Esophagus squamous epithelium (tissue), 5 donors: Measurements from ENCODE around the gene DDX54. TPM values are rescaled to one million over a fixed set of nuclear protein-coding genes. Genes with fewer than 3 reads are reported as not detected.

Experiments
- DNase-seq: peaks from one replicate; lab custom pipeline; 2025; lab: John Stamatoyannopoulos, UW
- H3K27ac ChIP-seq, 4 donors: fragments of 200-600 bp; sonication (generic); one replicate each; pipeline ENCODE4 v1.5.1; 2016 to 2019; ENCODE audit warnings: mild to moderate bottlenecking in 1 of 4
- H3K27me3 ChIP-seq, 4 donors: fragments of 200-600 bp; sonication (generic); 1 replicate in 3 of 4; 2 replicates in 1 of 4; pipeline versions ENCODE4 v1.5.1 to v1.6.0; 2017 to 2021; ENCODE audit warnings: antibody characterized with exemption in 1 of 4
- H3K36me3 ChIP-seq, 3 donors: fragments of 200-600 bp; sonication (generic); one replicate each; pipeline ENCODE4 v1.5.1; 2016 to 2019
- H3K4me1 ChIP-seq, 3 donors: fragments of 200-600 bp; sonication (generic); one replicate each; pipeline ENCODE4 v1.5.1; 2017 to 2019
- H3K4me3 ChIP-seq, 4 donors: fragments of 200-600 bp; sonication (generic); 1 replicate in 3 of 4; 2 replicates in 1 of 4; pipeline ENCODE4 v1.5.1; 2016 to 2019; ENCODE audit warnings: mild to moderate bottlenecking in 2 of 4, moderate library complexity in 1 of 4
- H3K9me3 ChIP-seq, 3 donors: fragments of 200-600 bp; sonication (generic); one replicate each; pipeline ENCODE4 v1.5.1; 2016 to 2019
- POLR2A ChIP-seq, 4 donors: fragments of 450-650 bp; IDR thresholded peaks; one replicate each; pipeline ENCODE4 v1.6.1; 2017; ENCODE audit warnings: antibody characterized with exemption in 4 of 4, mild to moderate bottlenecking in 4 of 4, moderate library complexity in 3 of 4
- WGBS, 2 donors: methylation state at CpG; one replicate each; pipeline ENCODE4 v1.1.5; 2018; 5-methylcytosine and 5-hydroxymethylcytosine counted together
- intact Hi-C: fragments of 100-400 bp; cut with DNase I; formaldehyde crosslinking; loops from one replicate; pipeline ENCODE4 v1.15.0; 2022
- total RNA-seq, 4 donors: library from RNA; depleted of rRNA; stranded (reverse); fragments of >200 nt; gene quantifications; one replicate each; pipeline ENCODE4 v1.1.0, GENCODE V29; 2016
- TF ChIP-seq, protein P1 (sequence below), 6 experiments: fragments of 450-650 bp in 4 of 6; fragments of 200-600 bp in 2 of 6; sonication (generic) in 2 of 6; IDR thresholded peaks; one replicate each; pipeline ENCODE4 v1.5.1; 2016 to 2019; ENCODE audit warnings: antibody characterized with exemption in 6 of 6, mild to moderate bottlenecking in 4 of 6, moderate library complexity in 4 of 6
- donor health status: DM: yes; HTN: yes; CAD: no.

DDX54 gene
- total RNA-seq, 4 donors from 2014 or later, result 35.3 to 80.5 (median 65.2) TPM

DNA sequence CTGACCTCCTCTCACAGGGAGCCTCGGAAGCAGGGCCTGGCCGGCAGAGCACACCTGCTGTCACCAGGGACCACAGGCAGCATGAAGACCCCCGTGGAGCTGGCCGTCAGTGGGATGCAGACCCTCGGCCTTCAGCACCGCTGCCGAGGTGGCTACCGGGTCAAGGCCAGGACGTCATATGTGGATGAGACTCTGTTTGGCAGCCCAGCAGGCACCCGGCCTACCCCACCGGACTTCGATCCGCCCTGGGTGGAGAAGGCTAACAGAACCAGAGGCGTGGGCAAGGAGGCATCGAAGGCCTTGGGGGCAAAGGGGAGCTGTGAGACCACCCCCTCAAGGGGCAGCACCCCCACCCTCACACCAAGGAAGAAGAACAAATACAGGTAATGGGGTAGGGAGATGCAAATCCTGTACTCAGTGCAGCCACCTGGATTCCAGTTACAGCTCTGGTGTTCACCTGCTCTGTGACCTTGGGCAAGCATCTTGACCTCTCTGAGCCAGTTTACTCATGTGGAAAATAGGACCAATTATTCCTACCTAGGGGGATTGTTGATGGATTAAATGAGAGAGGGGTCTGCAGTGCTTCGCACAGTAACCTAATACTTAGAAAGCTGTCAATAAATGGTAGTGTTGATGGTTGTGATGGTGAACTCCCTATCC, 1.5 kb upstream of the DDX54 start:
- Histone ChIP-seq H3K27me3 (no peaks in the 10 kb centered on the region), H3K4me3 (peak overlapping the region in 3 of 4 donors; percentile 77 to 98 (median 96)), H3K9me3 (no peaks in the 10 kb centered on the region), H3K27ac (peak overlapping the region; percentile 17 to 96 (median 96)), H3K4me1 (peaks cover 17 to 54% (median 33%) of the 10 kb centered on the region in 3 donors), H3K36me3 (peaks cover 7 to 49% (median 8%) of the 10 kb centered on the region in 3 donors)
- 95 to 100% methylated on average over 1 to 4 of the region's 16 CpGs for WGBS, 2 donors
- TF ChIP-seq POLR2A (IDR thresholded peaks at IDR 0.05), result no peak
- no peak for DNase-seq
- intact Hi-C loops, result no loop called here

DNA sequence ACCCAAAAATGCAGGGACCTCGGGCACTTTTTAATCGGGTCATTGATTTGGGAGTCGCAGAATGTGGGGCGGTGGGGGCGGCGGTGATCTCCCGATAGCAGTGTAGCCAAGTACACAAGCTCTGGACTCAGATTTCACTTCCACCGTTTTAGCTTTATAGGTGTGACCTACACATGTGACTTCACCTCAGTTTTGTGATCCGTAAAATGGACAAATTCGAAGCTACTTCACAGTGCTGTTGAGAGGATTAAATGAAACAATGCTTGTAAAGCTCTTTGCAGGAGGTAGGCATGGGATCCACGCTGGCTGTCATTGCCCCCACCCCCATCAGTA, 721 bp upstream of the DDX54 start:
- peaks cover 0 to 47% (median 0%) of the 10 kb centered on the region in 3 donors for H3K36me3 ChIP-seq
- no peak for DNase-seq
- H3K27me3 ChIP-seq, result no peaks in the 10 kb centered on the region
- H3K4me3 ChIP-seq, result peak overlapping the region; percentile 77 to 98 (median 88)
- TF ChIP-seq, protein P1, sequence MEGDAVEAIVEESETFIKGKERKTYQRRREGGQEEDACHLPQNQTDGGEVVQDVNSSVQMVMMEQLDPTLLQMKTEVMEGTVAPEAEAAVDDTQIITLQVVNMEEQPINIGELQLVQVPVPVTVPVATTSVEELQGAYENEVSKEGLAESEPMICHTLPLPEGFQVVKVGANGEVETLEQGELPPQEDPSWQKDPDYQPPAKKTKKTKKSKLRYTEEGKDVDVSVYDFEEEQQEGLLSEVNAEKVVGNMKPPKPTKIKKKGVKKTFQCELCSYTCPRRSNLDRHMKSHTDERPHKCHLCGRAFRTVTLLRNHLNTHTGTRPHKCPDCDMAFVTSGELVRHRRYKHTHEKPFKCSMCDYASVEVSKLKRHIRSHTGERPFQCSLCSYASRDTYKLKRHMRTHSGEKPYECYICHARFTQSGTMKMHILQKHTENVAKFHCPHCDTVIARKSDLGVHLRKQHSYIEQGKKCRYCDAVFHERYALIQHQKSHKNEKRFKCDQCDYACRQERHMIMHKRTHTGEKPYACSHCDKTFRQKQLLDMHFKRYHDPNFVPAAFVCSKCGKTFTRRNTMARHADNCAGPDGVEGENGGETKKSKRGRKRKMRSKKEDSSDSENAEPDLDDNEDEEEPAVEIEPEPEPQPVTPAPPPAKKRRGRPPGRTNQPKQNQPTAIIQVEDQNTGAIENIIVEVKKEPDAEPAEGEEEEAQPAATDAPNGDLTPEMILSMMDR (IDR thresholded peaks at IDR 0.05), result no peak
- no peak for TF ChIP-seq POLR2A (IDR thresholded peaks at IDR 0.05)
- no peaks in the 10 kb centered on the region for H3K9me3 ChIP-seq
- H3K4me1 ChIP-seq, result peaks cover 17 to 54% (median 33%) of the 10 kb centered on the region in 3 donors
- intact Hi-C loops, result no loop called here
- 4% methylated on average over 11 of the region's 11 CpGs for WGBS, 2 donors
- peak overlapping the region; percentile 92 to 96 (median 96) for H3K27ac ChIP-seq

- Histone ChIP-seq H3K36me3 (peaks cover 9 to 47% (median 12%) of the 10 kb centered on the region in 3 donors), H3K9me3 (no peaks in the 10 kb centered on the region), H3K4me1 (peaks cover 17 to 54% (median 33%) of the 10 kb centered on the region in 3 donors), H3K4me3 (peak overlapping the region; percentile 77 to 98 (median 88)), H3K27me3 (no peaks in the 10 kb centered on the region), H3K27ac (peak overlapping the region; percentile 92 to 96 (median 96))
- intact Hi-C loops, result no loop called here
- TF ChIP-seq, protein P1 (IDR thresholded peaks at IDR 0.05), result no peak
- no peak for TF ChIP-seq POLR2A (IDR thresholded peaks at IDR 0.05)
- WGBS, 2 donors, result 0% methylated on average over 10 of the region's 20 CpGs; no CpG with 5 or more reads in 1 of the 2 donors
- DNase-seq, result peak; percentile 49
These were observed 438 bp downstream of the DDX54 start for GRCh38 chr12:113184900-113185179.

DNA sequence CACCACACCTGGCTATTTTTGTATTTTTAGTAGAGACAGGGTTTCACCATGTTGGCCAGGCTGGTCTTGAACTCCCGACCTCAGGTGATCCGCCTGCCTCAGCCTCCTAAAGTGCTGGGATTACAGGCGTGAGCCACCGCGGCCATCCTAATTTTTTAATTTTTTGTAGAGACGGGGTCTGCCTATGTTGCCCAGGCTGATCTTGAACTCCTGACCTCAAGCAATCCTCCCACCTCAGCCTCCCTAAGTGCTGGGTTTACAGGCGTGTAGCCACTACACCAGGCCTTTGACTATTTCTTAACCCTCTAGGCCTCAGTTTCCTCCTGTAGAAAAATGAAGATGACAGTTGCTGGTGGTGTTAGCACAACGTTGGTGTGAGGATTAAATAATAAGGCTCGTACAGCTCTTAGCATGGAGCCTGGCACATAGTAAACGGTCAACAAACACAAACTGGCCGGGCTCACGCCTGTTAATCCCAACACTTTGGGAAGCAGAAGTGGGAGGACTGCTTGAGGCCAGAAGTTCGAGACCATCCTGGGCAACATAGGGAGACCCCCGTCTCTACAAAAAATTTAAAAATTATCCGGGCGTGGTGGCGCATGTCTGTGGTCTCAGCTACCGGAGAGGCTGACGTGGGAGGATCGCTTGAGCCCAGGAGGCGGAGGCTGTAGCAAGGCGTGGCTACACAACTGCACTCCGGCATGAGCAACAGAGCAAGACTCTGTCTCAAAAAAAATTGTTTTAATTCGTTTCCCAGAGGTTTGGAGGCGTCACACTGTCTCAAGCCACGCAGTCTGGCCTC, 979 bp downstream of the DDX54 start:
- no peak for DNase-seq
- intact Hi-C loops, result no loop called here
- TF ChIP-seq, protein P1 (IDR thresholded peaks at IDR 0.05), result no peak
- TF ChIP-seq POLR2A (IDR thresholded peaks at IDR 0.05), result no peak
- 26 to 45% methylated on average over 14 to 22 of the region's 26 CpGs for WGBS, 2 donors
- Histone ChIP-seq H3K9me3 (no peaks in the 10 kb centered on the region), H3K27me3 (no peaks in the 10 kb centered on the region), H3K4me3 (peak overlapping the region; percentile 77 to 98 (median 88)), H3K36me3 (peaks cover 15 to 49% (median 17%) of the 10 kb centered on the region in 3 donors), H3K27ac (peak overlapping the region; percentile 92 to 96 (median 96)), H3K4me1 (peaks cover 17 to 53% (median 33%) of the 10 kb centered on the region in 3 donors)

DNA sequence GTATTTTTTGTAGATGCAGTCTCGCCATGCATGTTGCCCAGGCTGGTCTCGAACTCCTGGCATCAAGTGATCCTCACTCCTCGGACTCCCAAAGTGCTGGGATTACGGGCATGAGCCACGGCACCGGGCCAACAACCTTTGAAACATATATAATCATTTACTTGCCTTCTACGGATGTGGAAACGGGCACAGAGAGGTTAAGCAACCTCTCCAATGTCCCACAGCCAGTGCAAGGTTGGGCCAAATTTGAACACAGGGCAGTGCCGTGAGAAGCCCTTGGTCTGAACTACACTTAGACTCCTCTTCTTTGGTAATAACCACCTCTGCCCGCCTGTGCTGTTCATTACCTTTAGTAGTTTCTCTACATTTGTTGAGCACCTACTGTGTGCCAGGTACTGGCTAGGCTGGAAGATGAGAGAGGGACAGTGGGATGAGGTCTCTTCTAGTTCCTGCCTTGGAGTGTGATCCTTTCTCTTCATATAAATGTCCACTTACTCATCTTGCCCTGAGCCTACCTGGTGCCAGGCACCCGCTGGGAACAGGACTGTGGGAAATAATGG, 2.2 kb downstream of the DDX54 start:
- H3K4me1 ChIP-seq, result peaks cover 17 to 49% (median 33%) of the 10 kb centered on the region in 3 donors
- no peak for DNase-seq
- TF ChIP-seq POLR2A (IDR thresholded peaks at IDR 0.05), result no peak
- TF ChIP-seq, protein P1 (IDR thresholded peaks at IDR 0.05), result no peak
- no peak overlapping the region for H3K4me3 ChIP-seq
- H3K27me3 ChIP-seq, result no peaks in the 10 kb centered on the region
- 91 to 96% methylated on average over 10 of the region's 11 CpGs for WGBS, 2 donors
- H3K27ac ChIP-seq, result no peak overlapping the region
- intact Hi-C loops, result no loop called here
- H3K9me3 ChIP-seq, result no peaks in the 10 kb centered on the region
- peaks cover 23 to 55% (median 24%) of the 10 kb centered on the region in 3 donors for H3K36me3 ChIP-seq
